HG03060 (cell line): Measurements from ENCODE around the gene PAPPA2.
"Not testable (repeated sequence)": the region's sequence is repeated elsewhere in the genome, so short reads cannot be mapped to it uniquely, and the experiment has no call there.

Experiments
- ATAC-seq: cut with Tn5 transposase; IDR thresholded peaks from one replicate; pipeline ENCODE4 v1.9.1; 2021; ENCODE audit warnings: low read depth, moderate number of reproducible peaks; ENCODE audit not compliant: unreplicated experiment

The PAPPA2 gene

DNA sequence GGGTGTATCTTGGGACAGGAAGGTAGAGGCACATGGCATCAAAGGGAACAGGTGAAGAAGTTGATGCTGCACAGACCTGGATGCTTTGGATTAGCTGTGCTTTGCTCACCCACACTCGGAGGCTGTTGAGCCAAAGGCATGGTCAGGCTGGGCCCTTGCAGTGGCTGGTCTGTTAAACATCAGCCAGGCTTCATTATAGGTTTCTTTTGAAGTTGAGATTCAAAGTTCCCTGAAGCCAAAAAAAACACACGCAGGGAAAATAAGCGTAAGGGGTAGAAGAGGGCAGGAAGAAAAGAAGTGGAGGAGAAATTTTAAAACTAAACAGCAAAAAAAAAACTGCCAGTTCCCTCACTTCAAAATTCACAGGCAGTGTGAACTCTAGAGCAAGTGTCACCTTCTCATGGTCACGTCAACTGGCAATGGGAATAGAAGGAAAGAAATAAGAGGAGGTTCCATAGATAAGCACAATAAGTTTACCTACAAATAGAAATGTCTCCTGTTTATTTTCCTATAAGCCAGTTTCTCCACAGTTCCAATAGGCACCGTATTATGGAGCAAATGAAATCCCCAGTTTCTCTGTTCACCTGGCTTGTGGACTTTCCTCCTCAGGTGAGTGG lies 139.5 kb downstream of the PAPPA2 start:
- ATAC-seq: no peak

GRCh38 chr1:176603696-176604095 lies 140.7 kb downstream of the PAPPA2 start:
- ATAC-seq: no peak

DNA sequence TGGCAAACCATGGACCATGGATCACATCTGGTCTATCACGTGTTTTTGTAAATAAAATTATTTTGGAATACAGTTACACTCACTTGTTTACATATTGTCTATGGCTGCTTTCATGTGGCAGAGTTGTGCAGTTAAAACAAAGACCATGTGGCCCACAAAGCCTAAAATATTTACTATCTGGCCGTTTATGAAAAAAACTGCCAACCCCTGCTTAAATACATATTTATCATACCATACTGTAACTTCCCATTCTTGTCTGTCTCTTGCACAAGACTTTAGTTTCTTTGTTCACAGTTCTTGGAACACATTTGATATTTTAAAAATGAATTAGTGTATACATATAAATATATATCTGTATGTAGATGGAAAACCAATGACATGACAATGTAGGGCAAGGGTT lies 141.5 kb downstream of the PAPPA2 start:
- ATAC-seq: no peak

DNA sequence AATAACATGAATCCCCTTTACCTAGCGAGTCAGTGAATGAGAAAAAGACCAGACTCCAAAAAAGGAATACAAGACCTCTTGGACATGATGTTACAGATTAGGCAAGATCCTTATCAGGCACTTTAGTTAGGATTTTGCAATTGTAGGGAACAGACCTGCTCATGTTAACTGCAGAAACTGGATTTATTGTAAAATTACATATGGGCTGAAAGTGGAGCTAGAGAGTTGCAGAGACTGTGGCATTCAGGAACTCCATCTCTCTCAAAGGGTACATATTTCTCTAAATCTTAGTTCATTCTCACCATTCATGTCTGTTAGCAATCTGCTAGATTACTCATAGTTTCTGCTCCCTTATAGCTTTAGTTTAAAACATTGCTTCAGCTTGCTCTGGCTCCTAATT lies 142.2 kb downstream of the PAPPA2 start:
- ATAC-seq: no peak

DNA sequence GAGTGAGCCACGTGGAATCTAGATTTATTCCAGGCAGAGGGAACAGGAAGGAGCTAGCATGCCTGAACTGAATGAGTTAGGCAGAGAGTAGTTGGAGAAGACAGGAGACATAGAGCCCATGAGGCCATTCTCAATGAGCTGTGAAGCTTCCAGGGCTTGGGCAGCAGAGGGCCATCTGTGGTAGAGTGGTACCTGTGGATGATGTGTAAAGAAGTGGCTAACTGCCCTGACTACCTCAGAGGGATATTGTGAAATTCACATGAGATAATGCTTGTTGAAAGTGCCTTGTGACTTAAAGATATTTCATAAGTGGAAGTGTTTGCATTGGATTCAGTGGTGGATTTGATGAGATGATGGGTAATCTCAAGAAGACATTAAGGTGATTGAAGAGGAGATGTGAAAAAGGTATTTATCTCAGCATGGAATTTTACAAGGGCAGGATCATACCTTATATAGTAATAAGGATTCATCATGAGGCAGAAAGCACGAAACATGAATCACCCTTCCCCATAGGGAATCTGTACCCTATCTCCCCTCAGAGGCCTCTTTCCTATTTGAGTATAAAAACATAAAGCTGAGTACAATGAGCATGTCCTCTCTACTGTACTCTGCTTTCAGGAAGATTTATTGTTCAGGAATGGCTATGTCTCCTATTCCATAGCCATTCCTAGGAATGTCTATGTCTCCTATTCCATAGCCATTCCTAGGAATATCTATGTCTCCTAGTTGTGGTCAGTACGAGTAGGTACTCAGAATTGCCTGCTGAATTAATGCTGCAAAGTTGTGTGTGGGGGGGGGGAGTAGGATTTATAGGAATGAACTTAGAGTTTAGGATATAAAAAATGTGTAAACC lies 146.8 kb downstream of the PAPPA2 start:
- ATAC-seq: no peak

GRCh38 chr1:176612791-176613190 lies 149.8 kb downstream of the PAPPA2 start:
- ATAC-seq: no peak

GRCh38 chr1:176617881-176618280 lies 154.9 kb downstream of the PAPPA2 start:
- ATAC-seq: no peak

- ATAC-seq: no peak
Measured at GRCh38 chr1:176619261-176619660, 156.3 kb downstream of the PAPPA2 start.

GRCh38 chr1:176625365-176625764 lies 162.4 kb downstream of the PAPPA2 start:
- ATAC-seq: no peak

DNA sequence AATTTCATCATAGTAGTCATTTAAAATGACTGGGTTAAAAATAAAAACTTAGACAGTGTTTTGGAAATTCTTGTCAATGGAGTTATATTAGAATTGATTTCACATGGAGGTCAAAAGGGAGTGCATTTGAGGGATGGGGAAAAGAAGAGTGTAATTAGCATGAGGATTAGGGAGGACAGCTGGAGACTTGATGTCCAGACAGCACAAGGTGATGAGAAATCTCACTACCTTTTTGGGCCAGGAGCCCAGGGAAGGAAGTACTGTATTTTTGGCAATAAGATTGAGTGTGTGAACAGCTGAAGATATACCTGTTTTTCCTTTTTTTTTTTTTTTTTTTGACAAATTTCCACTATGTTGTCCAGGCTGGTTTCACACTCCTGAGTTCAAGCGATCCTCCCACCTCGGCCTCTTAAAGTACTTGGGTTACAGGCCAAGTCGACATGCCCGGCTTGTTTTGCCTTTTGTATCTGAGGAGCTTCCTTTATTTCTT lies 163.6 kb downstream of the PAPPA2 start:
- no peak for ATAC-seq

- ATAC-seq: no peak
Measured at GRCh38 chr1:176628775-176629174, 165.8 kb downstream of the PAPPA2 start.

- not testable (repeated sequence) for ATAC-seq
Measured at GRCh38 chr1:176634733-176635132, 171.8 kb downstream of the PAPPA2 start.

DNA sequence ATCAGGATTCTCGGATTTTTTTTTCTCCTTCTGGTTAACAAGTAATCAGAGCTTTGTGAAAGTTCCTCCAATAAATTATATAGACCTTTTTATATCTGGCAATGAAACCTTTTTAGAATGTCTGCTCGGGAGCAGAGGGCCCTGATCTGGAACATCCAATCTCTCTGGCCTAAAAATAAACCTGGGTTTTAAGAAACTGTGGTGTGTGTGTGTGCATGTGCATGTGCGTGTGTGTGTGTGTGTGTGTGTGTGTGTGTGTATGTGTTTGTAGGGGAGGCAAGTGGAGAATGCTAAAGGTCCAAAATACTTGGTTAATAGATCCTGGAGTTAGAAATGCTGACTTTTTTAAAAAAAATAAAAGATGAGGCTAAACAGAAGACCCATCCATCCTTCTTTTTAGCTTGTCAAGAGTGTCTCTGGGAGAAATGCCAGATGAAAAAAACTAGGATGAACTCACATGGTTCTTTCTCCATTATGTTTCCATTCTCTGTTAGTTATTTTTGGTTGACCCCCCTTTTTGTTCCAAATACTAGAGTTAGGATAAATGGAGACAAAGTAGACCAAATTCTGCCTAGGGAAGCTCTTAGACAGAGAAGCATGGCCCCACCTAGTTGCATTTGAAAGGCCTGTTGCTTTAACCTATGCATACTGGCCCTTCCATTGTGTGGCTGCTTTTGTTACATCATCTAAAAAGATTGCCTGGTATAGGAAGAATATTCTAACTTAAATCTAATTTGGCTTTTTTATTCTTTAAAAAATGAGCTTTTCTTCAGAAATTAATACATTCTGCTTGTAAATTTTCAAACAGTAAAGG lies 175.9 kb downstream of the PAPPA2 start:
- ATAC-seq: no peak

- ATAC-seq: no peak
Measured at GRCh38 chr1:176643536-176643935, 180.6 kb downstream of the PAPPA2 start.

GRCh38 chr1:176648556-176648955 lies 185.6 kb downstream of the PAPPA2 start:
- no peak for ATAC-seq

GRCh38 chr1:176656257-176656995 lies 193.5 kb downstream of the PAPPA2 start:
- no peak for ATAC-seq

DNA sequence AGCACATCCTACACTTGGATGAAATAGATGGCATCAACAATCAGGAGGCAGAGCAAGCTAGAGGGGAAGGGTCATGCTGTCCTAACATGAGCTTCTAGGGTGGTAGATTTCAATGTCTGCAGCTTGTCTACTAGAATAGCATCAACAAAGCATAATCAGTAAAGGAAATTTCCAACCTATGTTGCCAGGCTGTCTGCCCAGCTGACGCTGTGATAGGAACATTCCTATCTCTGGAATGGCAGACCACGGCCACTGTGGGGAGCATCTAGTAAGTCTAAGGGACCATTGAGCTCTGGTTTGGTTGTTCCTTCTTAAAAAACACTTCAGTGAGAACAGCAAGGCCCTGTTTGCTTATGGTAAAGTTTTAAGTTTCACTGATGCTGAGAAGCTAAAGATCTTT lies 206.8 kb downstream of the PAPPA2 start:
- no peak for ATAC-seq

DNA sequence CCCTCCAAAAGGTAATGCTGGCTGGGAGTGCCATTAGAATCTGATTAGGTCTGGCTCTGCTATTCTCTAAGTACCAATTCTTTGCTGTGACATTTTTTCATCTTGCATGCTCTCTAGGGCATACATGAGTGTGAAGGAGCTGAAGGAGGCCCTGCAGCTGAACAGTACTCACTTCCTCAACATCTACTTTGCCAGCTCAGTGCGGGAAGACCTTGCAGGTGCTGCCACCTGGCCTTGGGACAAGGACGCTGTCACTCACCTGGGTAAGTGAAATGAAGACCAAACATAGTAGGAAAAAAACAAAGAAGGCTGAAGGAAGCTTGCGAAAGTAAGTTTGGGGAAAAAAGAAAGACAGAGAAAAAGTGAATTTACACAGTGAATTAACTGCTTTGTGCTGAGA lies 207.9 kb downstream of the PAPPA2 start:
- no peak for ATAC-seq

DNA sequence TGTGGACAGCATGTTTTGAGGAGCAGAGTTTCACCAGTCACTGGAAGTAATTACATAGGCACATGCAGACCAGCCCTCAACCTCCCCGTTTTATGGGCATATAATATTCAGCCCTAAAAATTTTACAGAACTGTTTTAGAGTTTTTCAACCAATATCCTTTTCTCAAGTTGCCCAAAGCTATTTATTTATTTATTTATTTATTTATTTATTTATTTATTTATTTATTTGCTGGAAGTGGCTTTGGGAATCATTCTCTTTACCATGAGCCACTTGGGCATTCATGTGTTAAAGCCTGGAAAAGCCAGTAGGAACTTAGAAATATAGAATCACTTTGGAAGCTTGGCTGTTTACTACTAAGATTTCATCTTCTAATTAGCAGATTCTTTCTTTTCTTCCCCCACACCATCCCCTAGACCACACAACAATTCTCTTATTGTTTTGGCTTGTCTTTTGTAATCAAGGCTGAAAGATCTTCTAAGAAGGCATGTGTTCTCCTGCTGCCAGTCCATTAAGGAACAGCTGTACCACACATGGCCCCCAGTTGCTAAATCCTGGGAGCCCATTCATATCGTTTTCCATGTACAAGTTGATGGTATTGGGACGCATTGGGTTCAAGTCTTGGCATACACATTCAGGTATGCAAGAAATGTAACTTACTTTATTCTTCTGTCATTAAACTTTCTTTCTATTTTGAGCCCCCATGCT lies 220.0 kb downstream of the PAPPA2 start:
- ATAC-seq: no peak
